NCI-H128 (cell line): ENCODE results near the gene LRBA.

Experiments
- DNase-seq: peaks from one replicate; lab custom pipeline; 2025; ENCODE audit not compliant: unreplicated experiment; lab: John Stamatoyannopoulos, UW

Gene LRBA

GRCh38 chr4:150591904-150592303 lies 423.2 kb downstream of the LRBA start:
- DNase-seq = no peak

GRCh38 chr4:150591406-150591805 lies 423.7 kb downstream of the LRBA start:
- no peak for DNase-seq

- DNase-seq = no peak
These were observed 424.5 kb downstream of the LRBA start for GRCh38 chr4:150590631-150591030.

DNA sequence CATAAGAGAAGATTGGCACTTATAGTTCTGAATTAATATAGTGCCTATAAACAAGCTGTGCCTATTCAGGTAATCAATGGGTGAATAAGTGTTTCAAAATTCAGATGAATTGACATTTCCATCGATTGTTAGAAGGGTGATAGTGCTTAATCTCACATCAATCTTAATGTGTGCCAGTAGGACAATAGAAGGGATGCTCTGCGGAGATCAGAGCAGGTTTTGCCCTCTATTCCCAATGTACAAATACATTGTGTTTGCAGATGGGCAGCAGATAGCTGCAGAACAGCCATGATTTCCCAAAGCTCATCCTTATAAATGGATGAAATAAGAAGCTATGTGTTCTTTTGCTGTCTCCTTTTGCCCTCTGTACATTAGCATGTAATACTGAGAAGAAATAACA lies 425.9 kb downstream of the LRBA start:
- DNase-seq = no peak

DNA sequence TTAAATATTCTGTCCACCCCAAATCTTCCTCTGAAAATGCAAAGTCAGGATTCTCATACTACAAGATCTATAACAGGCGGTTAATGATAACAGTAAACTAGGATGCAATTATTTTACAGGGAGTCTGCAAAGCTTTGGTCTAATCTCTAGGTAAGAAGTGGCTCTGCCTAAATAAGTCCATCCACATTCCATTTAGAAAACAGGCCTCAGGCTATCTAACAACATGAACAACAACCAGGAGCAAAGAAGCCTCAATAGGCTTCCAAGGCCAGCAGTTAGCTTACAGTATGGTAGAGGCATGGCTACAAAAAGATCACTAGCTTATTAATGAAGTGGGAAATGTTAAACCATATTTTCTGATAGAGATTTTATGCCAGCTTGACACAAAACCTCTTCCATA lies 426.8 kb downstream of the LRBA start:
- no peak for DNase-seq

DNA sequence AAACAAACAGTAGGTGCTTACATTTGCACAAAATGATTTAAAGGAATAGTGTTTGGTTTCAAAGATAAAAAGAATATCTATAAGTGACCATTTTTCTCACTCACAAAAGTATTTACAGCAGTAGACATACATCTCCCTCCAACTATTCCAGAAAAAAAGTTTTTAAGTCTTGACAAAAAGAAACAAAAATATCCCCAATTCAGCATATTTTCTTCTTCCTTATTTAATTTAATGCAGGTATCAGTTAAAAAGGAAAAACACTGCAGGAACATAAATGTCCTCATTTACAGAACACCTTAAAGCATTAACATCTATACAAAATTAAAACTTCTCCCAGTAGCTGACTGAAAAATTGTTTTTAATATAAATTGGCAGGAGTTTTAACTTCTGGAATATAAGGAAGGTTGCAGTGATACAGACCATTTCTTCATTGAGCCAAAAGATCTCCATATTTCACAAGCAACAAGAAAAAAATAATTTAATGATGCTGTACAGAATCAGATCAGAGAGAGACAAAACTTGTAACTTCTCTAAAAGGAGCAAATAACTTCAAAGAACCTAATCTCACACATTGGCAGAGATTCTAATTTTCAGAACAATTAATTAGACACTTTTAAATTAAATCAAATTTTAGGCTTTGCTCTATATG lies 428.8 kb downstream of the LRBA start:
- no peak for DNase-seq

DNA sequence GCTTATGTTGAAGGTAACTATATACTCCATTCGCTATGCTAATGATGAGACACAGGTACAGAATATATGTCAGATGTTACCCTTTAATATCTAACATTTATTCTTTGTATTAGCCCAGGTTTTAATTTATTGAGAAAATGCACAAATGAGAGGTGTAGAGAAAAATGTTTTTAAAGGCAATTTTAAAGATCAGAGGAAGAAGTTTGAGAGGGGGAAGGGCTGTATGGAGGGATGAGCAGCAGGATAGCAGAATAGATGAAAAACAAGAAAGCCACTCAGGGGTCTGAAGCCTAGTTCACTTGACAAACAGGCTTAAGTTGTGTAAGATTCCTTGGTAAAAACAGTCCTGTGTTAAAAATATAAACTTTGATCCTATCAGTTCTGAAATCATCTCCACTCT lies 429.5 kb downstream of the LRBA start:
- DNase-seq = no peak

- no peak for DNase-seq
These were observed 430.8 kb downstream of the LRBA start for GRCh38 chr4:150584111-150584915.

GRCh38 chr4:150583287-150584110 lies 431.6 kb downstream of the LRBA start:
- no peak for DNase-seq

DNA sequence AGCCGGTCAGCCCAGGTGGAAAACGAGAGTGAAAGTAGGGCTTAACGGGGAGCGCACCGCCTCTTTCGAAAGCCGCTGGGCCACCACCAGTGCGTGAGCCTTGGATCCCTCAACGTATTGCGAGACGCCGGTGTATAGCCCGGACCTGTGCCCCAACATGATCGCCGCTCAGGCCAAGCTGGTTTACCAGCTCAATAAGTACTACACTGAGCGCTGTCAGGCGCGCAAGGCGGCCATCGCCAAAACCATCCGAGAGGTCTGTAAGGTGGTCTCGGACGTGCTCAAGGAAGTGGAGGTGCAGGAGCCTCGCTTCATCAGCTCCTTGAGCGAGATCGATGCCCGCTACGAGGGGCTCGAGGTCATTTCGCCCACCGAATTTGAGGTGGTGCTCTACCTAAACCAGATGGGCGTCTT lies 432.2 kb downstream of the LRBA start:
- no peak for DNase-seq

GRCh38 chr4:150582146-150582872 lies 432.8 kb downstream of the LRBA start, which contains the start of gene MAB21L2:
MAB21L2 (plus strand) TSS chr4:150582151; CDS start chr4:150583030, 879 bp downstream.
- no peak for DNase-seq

DNA sequence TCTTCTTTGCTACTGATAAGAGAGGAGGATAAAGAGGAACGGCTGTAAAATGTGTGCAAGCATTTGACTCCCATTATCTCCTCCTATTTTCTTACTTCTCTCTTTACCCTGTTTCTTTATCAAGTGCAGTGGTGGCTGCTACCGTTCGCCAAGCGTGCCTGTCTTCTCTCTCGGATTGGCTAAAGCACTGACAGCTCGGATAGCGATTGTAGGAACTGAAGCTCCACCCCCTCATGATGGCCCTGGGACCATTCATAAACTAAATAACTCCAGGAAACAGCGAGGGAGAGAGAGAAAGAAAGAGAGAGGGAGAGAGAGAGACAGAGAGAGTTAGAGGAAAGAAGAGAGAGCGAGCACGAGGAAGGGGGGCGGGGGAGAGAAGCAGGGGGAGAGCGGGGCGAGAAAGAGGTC lies 433.4 kb downstream of the LRBA start:
- no peak for DNase-seq

- no peak for DNase-seq
These were observed 434.0 kb downstream of the LRBA start for GRCh38 chr4:150581056-150581605.

DNA sequence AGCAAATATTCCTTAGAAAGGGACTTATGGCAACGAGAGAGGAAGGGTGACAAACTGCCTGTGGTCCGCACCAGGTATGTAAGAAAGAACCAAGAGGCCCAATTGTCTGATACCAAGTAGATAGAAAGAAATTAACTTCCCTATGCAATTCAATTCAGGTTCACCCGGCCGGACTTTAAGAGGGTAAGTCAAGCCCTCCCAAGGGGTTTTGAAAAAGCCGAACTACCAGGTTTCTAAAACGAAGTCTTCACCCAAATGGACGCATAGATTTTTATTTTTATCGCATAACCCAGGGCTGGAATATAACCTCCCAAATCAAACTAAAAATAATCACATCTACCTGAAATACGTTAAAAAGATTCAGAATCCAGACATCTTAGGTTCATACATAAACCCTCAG lies 434.8 kb downstream of the LRBA start:
- no peak for DNase-seq

- DNase-seq = no peak
These were observed 435.4 kb downstream of the LRBA start for GRCh38 chr4:150579551-150580234.

DNA sequence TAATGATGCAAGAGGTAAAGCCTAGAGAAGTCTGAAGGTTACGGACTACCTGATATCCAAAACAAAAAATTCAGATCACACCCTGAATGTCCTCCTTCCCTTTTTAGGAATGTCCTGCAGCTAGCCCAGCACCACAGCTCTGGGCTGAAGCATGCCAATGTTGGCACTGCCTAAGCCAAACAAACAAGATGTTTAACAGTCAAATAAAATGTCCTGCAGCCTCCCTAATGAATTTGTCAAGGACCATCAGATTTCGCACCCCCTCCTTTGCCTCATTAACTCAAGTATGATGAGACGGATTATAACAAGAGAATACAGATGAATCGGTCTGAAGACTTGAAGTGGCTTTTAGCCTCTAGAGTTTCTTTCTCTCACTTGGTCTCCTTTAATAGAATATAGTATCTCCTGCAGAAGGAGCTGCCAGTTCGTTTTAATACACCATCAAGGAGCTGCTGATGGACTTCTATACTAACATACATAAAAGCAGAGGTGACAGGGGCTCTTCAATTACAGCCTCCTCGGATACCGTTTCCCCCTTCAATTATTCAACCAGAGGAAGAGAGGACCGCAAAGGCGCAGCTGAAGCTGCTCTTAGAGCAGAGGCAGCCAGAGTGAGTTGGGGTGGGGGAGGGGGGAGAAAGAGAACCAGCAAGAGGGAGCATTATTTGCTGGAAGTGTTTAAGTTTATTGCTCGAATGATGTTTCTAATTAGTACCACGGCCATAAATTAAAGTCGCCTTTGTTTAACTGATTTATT lies 436.2 kb downstream of the LRBA start:
- DNase-seq = peak; percentile 55

DNA sequence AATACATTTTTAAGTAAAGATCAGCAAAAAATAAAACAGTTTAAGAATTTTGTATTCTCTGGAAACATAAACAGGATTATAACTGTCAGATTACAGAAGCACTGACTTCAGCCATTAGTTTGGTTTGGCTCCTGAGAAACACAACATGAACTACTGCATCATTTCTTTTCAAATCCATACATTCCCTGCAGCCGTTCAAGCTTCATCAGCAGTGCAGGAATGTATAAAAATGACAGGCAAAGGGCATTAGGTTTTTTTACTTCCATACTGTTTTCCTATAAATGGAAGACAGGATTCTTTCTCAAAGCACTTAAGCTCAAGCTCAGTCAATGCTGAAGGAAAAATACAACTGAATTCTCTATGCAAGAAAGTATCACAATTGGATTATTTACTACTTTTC lies 437.3 kb downstream of the LRBA start:
- no peak for DNase-seq

GRCh38 chr4:150574678-150575077 lies 440.4 kb downstream of the LRBA start:
- no peak for DNase-seq

- DNase-seq = no peak
These were observed 441.6 kb downstream of the LRBA start for GRCh38 chr4:150573534-150573933.
